DMS 273 (cell line): Measurements from ENCODE around the gene PRR7.

Experiments
- DNase-seq: peaks from one replicate; lab custom pipeline; 2025; ENCODE audit not compliant: unreplicated experiment; lab: John Stamatoyannopoulos, UW

Gene PRR7

GRCh38 chr5:177497292-177498012 lies 50.8 kb downstream of the PRR7 start, which contains the start of gene PDLIM7:
Gene PDLIM7, minus strand, starts transcription at chr5:177497604. Its CDS starts 1,092 bp downstream, at chr5:177496512.
- DNase-seq: peak; percentile 98

DNA sequence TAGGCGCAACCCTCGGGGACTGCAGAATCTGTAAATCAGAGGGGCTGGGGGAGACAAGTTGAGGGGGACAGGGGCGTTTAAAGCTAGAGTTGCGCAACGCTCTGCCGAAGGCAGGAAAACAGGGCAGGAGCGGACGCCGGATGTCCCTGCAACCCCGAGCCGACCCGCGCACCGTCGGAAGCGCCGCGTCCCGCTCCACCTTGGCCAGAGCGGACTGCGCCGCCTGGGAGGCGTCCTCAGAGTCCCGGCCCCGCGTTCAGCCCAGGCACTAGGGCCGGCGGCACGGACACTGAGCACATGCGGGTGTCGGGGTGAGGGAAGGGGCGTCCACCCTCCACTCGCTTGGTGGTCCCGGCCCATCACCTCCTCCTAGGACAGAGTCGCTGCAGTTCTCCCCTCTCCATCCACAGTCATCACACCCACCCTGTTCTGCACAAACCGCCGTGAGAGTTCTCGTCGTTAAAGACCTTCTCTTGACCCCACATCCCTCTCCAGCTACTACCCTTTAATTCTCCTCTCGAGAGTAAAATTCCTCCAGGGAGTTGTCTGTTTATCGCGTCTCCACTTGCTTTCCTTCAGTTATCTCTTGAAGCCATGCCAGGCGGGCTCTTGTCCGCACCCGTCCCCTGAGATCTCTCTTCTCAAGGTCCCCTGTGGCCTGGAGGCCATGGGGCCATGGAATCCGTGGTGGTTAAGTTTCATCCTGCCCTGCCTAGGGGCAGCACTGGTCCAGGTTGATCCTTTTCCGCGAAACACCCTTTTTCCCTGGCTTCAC lies 51.6 kb downstream of the PRR7 start:
- peak; percentile 68 for DNase-seq

- no peak for DNase-seq
Measured at GRCh38 chr5:177499842-177500241, 53.2 kb downstream of the PRR7 start.

- peak; percentile 93 for DNase-seq
Measured at GRCh38 chr5:177500685-177501522, 54.3 kb downstream of the PRR7 start.

DNA sequence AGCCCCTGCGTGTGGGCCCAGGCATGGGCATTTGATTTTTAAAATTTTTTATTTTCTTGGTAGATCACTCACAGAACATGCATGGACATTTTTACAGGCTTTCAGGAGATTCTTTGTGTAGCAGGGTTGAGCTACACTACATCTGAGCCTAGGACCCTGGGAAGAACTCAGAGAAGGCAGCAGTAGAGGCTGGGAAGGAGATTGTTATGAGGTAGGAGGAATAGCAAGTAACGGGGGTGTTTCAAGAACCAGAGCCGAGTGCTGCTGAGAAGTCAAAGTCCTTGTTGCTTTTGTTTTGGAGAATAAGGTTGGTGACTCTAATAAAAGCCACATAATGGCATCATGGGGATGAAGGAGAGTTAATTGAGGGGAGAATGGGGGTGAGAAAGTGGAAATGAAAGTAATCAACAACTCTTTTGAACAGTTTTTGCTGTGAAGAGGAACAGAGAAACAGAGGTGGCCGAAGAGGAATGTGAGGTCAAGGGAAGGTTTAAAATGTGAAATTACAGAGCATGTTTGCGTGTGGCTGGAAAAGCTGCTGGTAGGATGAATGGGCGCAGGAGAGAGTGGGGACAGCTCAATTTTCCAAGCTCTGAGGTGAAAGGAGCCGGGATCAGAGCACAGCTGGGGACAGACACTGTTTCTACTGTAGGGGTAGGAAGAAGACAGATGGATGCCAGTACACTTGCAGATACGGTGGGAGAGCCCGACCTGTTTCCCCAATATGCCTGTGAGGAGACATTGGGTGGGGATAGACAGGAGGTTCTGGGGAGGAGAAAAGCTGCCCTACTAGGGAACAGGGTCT lies 55.5 kb downstream of the PRR7 start:
- DNase-seq: no peak

GRCh38 chr5:177502886-177503285 lies 56.3 kb downstream of the PRR7 start:
- no peak for DNase-seq

DNA sequence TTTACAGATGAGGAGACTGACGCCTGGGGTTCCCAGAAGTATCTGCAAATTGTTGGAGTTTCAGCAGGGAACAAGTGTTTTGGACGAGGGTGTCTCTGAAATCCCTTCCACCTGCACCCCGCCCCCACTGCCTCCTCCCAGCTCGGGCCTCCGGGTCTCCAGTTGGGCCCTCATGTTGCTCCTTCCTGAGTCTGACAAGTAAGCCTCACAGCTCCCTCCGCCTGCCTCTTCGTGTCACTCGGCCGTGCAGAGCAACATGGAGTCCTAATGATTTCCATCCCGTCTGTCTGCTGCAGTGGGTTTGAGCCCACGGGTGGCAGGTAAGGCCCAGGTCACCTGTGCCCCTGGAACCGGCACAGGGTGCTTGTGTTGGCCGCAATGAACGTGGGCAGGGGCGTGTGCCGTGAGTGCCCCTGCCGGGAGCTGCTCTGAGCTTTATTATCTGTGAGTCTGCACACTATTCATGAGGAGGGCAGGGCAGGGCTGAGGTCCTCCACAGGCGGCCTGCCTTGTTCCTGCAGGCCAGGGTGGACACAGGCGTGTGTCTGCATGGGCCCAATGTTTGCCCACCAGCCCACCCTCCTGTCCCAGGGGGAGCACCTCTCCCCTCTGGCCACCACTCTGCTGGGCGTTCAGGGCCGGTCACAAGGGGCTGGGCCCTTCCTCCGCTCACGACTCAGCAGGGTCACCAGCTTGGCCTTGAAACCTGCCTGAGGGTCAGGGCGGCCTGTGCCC lies 56.9 kb downstream of the PRR7 start:
- no peak for DNase-seq

DNA sequence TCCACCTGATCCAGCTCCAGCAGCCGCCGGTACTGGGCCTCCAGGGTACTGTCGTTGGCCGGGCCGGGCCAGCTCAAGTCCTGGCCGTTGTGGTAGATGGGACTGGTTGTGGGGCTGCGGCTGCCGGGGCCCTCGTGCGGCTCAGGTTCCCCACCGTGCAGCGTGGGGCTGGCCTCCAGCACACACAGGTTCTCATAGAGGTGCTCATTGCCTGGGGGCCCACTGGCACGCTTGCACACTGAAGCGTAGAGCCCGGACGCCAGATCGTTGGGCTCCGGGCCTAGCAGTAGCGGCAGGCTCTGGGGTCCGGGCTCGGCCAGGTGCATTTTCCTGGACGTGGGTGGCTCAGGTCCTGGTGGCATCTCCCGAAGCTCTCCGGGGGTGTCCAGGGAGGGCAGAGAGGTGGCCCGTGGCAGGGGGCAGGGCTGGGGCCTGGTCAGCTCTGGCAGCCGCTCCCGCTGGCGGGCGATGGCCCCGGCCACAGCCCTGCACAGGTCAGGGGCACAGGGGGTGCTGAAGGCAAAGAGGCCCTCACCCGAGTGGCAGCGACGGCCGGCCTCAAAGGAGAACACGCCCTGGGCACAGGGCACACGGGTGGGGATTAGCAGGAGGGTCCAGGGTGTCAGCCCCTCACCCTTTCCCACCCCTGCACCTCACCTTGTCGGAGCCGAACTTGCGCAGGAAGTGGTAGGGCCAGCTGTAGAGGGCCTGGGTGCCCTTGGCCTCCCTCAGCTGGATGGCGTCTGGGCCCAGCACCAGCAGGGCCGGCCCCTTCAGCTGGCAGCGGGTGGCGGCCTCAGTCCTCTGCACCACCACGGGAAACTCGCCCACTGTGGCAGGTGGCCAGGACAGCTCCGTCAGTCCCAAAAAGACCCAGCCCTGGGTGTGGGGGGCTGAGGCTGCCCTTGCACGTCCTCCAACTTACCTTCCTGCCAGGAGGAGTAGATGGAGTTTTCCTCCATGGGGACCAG lies 57.8 kb downstream of the PRR7 start:
- DNase-seq: no peak

- no peak for DNase-seq
Measured at GRCh38 chr5:177505075-177505474, 58.5 kb downstream of the PRR7 start.
